ENCODE results near the gene TTC7B. TPM values are rescaled to one million over a fixed set of nuclear protein-coding genes. Genes with fewer than 3 reads are reported as not detected.

The TTC7B gene
- total and polyA plus RNA-seq, 2 donors (not counting 1 experiment from before 2014, with no cell fraction given) = 0.36 to 3.2 TPM

GRCh38 chr14:90750191-90750590 lies 66.0 kb downstream of the TTC7B start:
- H3K4me1 ChIP-seq (ENCODE audit: control insufficient read depth in 2 of 2, insufficient read depth in 2 of 2, low read length in 2 of 2) = no peaks in the 10 kb centered on the region
- Mint-ChIP-seq H3K4me3 (no peak overlapping the region), H3K27me3 (peaks cover 9% of the 10 kb centered on the region), H3K9me3 (ENCODE audit: insufficient read depth) (peaks cover 4% of the 10 kb centered on the region), H3K4me1 (no peaks in the 10 kb centered on the region), H3K27ac (no peak overlapping the region)
- H3K4me2 ChIP-seq (replicated peaks; ENCODE audit: low read depth, low read length, poor library complexity, severe bottlenecking) = no peak overlapping the region
- H3K79me2 ChIP-seq (ENCODE audit: control insufficient read depth, insufficient read depth, low read length) = no peaks in the 10 kb centered on the region
- no peak overlapping the region for H3K9ac ChIP-seq (ENCODE audit: low read length)
- H3K36me3 ChIP-seq (replicated peaks in 1 of 2; ENCODE audit: control extremely low read depth in 1 of 2, control insufficient read depth in 1 of 2, extremely low read depth in 1 of 2, insufficient read depth in 2 of 2, low read length in 1 of 2) = no peaks in the 10 kb centered on the region
- intact Hi-C loops (cut with micrococcal nuclease) = loop anchor here (10.0 kb wide), 1 partner anchor 315 kb away; the partner anchor contains the start of gene RPS6KA5
- CTCF ChIA-PET = no interaction called here
- H3K27ac ChIP-seq (ENCODE audit: low read length in 2 of 2) = no peak overlapping the region
- no peak for DNase-seq
- POLR2A ChIA-PET = interaction anchor here (0.6 kb wide), 1 partner anchor 404 kb away, joined by 3 read pairs; no protein-coding TSS in a partner anchor
- ATAC-seq (ENCODE audit: low read depth) = no peak
- no peaks in the 10 kb centered on the region for H3K27me3 ChIP-seq (replicated peaks in 1 of 4; ENCODE audit: control extremely low read depth in 1 of 4, control insufficient read depth in 3 of 4, insufficient read depth in 4 of 4, low read length in 3 of 4)
- H2AFZ ChIP-seq (ENCODE audit: insufficient read depth, low read depth, low read length, poor library complexity, severe bottlenecking) = no peak overlapping the region
- H3K9me3 ChIP-seq (ENCODE audit: control extremely low read depth in 1 of 3, control insufficient read depth in 2 of 3, insufficient read depth in 1 of 3, low read length in 2 of 3) = peaks cover 0 to 11% (median 11%) of the 10 kb centered on the region in 3 donors
- no peaks in the 10 kb centered on the region for H4K20me1 ChIP-seq (ENCODE audit: control insufficient read depth, insufficient read depth, low read length, poor library complexity, severe bottlenecking)
- no peak overlapping the region for H3K4me3 ChIP-seq (ENCODE audit: control extremely low read depth in 1 of 5, extremely low read depth in 1 of 5, insufficient read depth in 1 of 5, low read depth in 2 of 5, low read length in 4 of 5)
- TF ChIP-seq, protein P1, sequence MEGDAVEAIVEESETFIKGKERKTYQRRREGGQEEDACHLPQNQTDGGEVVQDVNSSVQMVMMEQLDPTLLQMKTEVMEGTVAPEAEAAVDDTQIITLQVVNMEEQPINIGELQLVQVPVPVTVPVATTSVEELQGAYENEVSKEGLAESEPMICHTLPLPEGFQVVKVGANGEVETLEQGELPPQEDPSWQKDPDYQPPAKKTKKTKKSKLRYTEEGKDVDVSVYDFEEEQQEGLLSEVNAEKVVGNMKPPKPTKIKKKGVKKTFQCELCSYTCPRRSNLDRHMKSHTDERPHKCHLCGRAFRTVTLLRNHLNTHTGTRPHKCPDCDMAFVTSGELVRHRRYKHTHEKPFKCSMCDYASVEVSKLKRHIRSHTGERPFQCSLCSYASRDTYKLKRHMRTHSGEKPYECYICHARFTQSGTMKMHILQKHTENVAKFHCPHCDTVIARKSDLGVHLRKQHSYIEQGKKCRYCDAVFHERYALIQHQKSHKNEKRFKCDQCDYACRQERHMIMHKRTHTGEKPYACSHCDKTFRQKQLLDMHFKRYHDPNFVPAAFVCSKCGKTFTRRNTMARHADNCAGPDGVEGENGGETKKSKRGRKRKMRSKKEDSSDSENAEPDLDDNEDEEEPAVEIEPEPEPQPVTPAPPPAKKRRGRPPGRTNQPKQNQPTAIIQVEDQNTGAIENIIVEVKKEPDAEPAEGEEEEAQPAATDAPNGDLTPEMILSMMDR (IDR thresholded peaks at IDR 0.05) = no peak
- TF ChIP-seq EZH2 (IDR thresholded peaks at IDR 0.05; ENCODE audit: borderline replicate concordance, insufficient read depth, low read depth, low read length, poor library complexity, severe bottlenecking) = no peak

- no peak overlapping the region for H3K27ac ChIP-seq (ENCODE audit: low read length in 2 of 2)
- H3K27me3 ChIP-seq (replicated peaks in 1 of 4; ENCODE audit: control extremely low read depth in 1 of 4, control insufficient read depth in 3 of 4, insufficient read depth in 4 of 4, low read length in 3 of 4) = no peaks in the 10 kb centered on the region
- no peaks in the 10 kb centered on the region for H3K79me2 ChIP-seq (ENCODE audit: control insufficient read depth, insufficient read depth, low read length)
- H3K9me3 ChIP-seq (ENCODE audit: control extremely low read depth in 1 of 3, control insufficient read depth in 2 of 3, insufficient read depth in 1 of 3, low read length in 2 of 3) = peaks cover 0 to 11% (median 11%) of the 10 kb centered on the region in 3 donors
- no peak overlapping the region for H3K4me2 ChIP-seq (replicated peaks; ENCODE audit: low read depth, low read length, poor library complexity, severe bottlenecking)
- no peak overlapping the region for H3K4me3 ChIP-seq (ENCODE audit: control extremely low read depth in 1 of 5, extremely low read depth in 1 of 5, insufficient read depth in 1 of 5, low read depth in 2 of 5, low read length in 4 of 5)
- intact Hi-C loops (cut with micrococcal nuclease) = no loop called here
- TF ChIP-seq, protein P1 (IDR thresholded peaks at IDR 0.05) = no peak
- TF ChIP-seq EZH2 (IDR thresholded peaks at IDR 0.05; ENCODE audit: borderline replicate concordance, insufficient read depth, low read depth, low read length, poor library complexity, severe bottlenecking) = no peak
- CTCF ChIA-PET = no interaction called here
- no peaks in the 10 kb centered on the region for H3K4me1 ChIP-seq (ENCODE audit: control insufficient read depth in 2 of 2, insufficient read depth in 2 of 2, low read length in 2 of 2)
- no peak overlapping the region for H3K9ac ChIP-seq (ENCODE audit: low read length)
- ATAC-seq (ENCODE audit: low read depth) = no peak
- POLR2A ChIA-PET = no interaction called here
- no peaks in the 10 kb centered on the region for H4K20me1 ChIP-seq (ENCODE audit: control insufficient read depth, insufficient read depth, low read length, poor library complexity, severe bottlenecking)
- no peaks in the 10 kb centered on the region for H3K4me1 Mint-ChIP-seq
- no peak overlapping the region for H3K27ac Mint-ChIP-seq
- H3K27me3 Mint-ChIP-seq = peaks cover 9% of the 10 kb centered on the region
- H3K36me3 ChIP-seq (replicated peaks in 1 of 2; ENCODE audit: control extremely low read depth in 1 of 2, control insufficient read depth in 1 of 2, extremely low read depth in 1 of 2, insufficient read depth in 2 of 2, low read length in 1 of 2) = no peaks in the 10 kb centered on the region
- H3K9me3 Mint-ChIP-seq (ENCODE audit: insufficient read depth) = peaks cover 4% of the 10 kb centered on the region
- H2AFZ ChIP-seq (ENCODE audit: insufficient read depth, low read depth, low read length, poor library complexity, severe bottlenecking) = no peak overlapping the region
- no peak overlapping the region for H3K4me3 Mint-ChIP-seq
- no peak for DNase-seq
These were observed 68.3 kb downstream of the TTC7B start for GRCh38 chr14:90747909-90748308.
